GM12878 (cell line): ENCODE data around the gene ASCC1. TPM values are rescaled to one million over a fixed set of nuclear protein-coding genes. Genes with fewer than 3 reads are reported as not detected.

Experiments used
- ATAC-seq: fragments of 200-7000 bp; cut with Tn5 transposase; 3 replicates; pipeline ENCODE4 v1.9.1; 2020; ENCODE audit warnings: mild to moderate bottlenecking, moderate library complexity
- BruUV-seq: library from RNA; stranded (reverse); fragments of 400-500 nt; replicated peaks from 2 replicates; lab custom pipeline; 2021; lab: Mats Ljungman, UMichigan
- CTCF ChIA-PET: fragments of 300-600 bp; sonication (Branson Sonifier 250); formaldehyde crosslinking; extraction: SDS; loops from one replicate; lab custom pipeline; 2021; ENCODE audit warnings: inconsistent platforms; lab: Yijun Ruan, JAX
- POLR2A ChIA-PET: fragments of 350-600 bp; formaldehyde crosslinking; extraction: SDS; loops from one replicate; lab custom pipeline; 2021; ENCODE audit warnings: inconsistent platforms; lab: Charles Lee
- RAD21 ChIA-PET: fragments of 300-600 bp; sonication (Branson Sonifier 250); formaldehyde crosslinking; loops from one replicate; lab custom pipeline; 2023; ENCODE audit warnings: antibody characterized with exemption; ENCODE audit not compliant: unreplicated experiment; lab: Charles Lee
- SMC1A ChIA-PET: fragments of 300-600 bp; sonication (Branson Sonifier 250); formaldehyde crosslinking; loops from one replicate; lab custom pipeline; 2023; ENCODE audit not compliant: unreplicated experiment, uncharacterized antibody; lab: Charles Lee
- DNase-seq: peaks from one replicate; pipeline ENCODE4 v3.0.0-alpha.2; 2011; ENCODE audit warnings: low read depth, low spot score
- FAIRE-seq: peaks from 3 replicates; lab custom pipeline; 2011; peaks lifted over from hg19 to GRCh38; lab: Jason Lieb, UNC
- H2AFZ ChIP-seq: 2 replicates; pipeline ENCODE4 v1.6.0; 2011; ENCODE audit warnings: low read depth, low read length, control low read depth; ENCODE audit not compliant: control insufficient read depth
- H3K27ac ChIP-seq: 2 replicates; pipeline ENCODE4 v1.5.1; 2011; ENCODE audit warnings: control low read depth; ENCODE audit not compliant: control insufficient read depth, insufficient read depth
- H3K27me3 ChIP-seq, 2 experiments: replicated peaks in 1 of 2; 2 replicates each; pipeline versions ENCODE4 v1.6.0 to v1.6.1; 2011; ENCODE audit warnings: low read length in 1 of 2; ENCODE audit not compliant: control insufficient read depth in 2 of 2, insufficient read depth in 2 of 2
- H3K36me3 ChIP-seq, 2 experiments: 2 replicates each; pipeline ENCODE4 v1.5.1; 2011; ENCODE audit warnings: low read length in 1 of 2; ENCODE audit not compliant: control insufficient read depth in 2 of 2, insufficient read depth in 2 of 2
- H3K4me1 ChIP-seq: 2 replicates; pipeline ENCODE4 v1.6.1; 2011; ENCODE audit warnings: mild to moderate bottlenecking, low read length, moderate library complexity, mixed read lengths; ENCODE audit not compliant: control insufficient read depth, insufficient read depth
- H3K4me2 ChIP-seq: 2 replicates; pipeline ENCODE4 v1.6.0; 2011; ENCODE audit warnings: control low read depth; ENCODE audit not compliant: control insufficient read depth, insufficient read depth
- H3K4me3 ChIP-seq: fragments of 200-600 bp; sonication (generic); 2 replicates; pipeline ENCODE4 v1.5.1; 2016
- H3K79me2 ChIP-seq: 2 replicates; pipeline ENCODE4 v1.6.0; 2011; ENCODE audit warnings: low read length; ENCODE audit not compliant: control insufficient read depth, insufficient read depth
- H3K9ac ChIP-seq: 2 replicates; pipeline ENCODE4 v1.8.0; 2011; ENCODE audit warnings: low read length, control low read depth, mixed read lengths; ENCODE audit not compliant: control insufficient read depth, insufficient read depth
- H3K9me3 ChIP-seq: replicated peaks from 3 replicates; pipeline ENCODE4 v1.5.1; 2011; ENCODE audit warnings: mild to moderate bottlenecking, low read length; ENCODE audit not compliant: control insufficient read depth, insufficient read depth
- H4K20me1 ChIP-seq: 2 replicates; pipeline ENCODE4 v1.6.0; 2011; ENCODE audit not compliant: control insufficient read depth, insufficient read depth
- BACH1 ChIP-seq: fragments of 450-650 bp; IDR thresholded peaks from 2 replicates; pipeline ENCODE4 v1.6.1; 2017; ENCODE audit warnings: mild to moderate bottlenecking, borderline replicate concordance
- BMI1 ChIP-seq: fragments of 450-650 bp; IDR thresholded peaks from 2 replicates; pipeline ENCODE4 v1.6.1; 2016; ENCODE audit warnings: mild to moderate bottlenecking, moderate library complexity, borderline replicate concordance
- CHD1 ChIP-seq: IDR thresholded peaks from 2 replicates; pipeline ENCODE4 v1.6.1; 2012; ENCODE audit warnings: low read depth, low read length, improper control_type of control experiment
- CREB1 ChIP-seq: IDR thresholded peaks from 2 replicates; pipeline ENCODE4 v1.6.1; 2012; ENCODE audit warnings: low read depth, mild to moderate bottlenecking, inconsistent platforms
- EED ChIP-seq: sonication (generic); IDR thresholded peaks from 2 replicates; pipeline ENCODE4 v1.6.1; 2016; ENCODE audit warnings: antibody characterized with exemption, low read depth
- ESRRA ChIP-seq: IDR thresholded peaks from 2 replicates; pipeline ENCODE4 v1.6.1; 2012; ENCODE audit warnings: mild to moderate bottlenecking, low read length, improper control_type of control experiment
- ETV6 ChIP-seq, 2 experiments: fragments of 450-650 bp in 1 of 2; IDR thresholded peaks in 1 of 2; conservative IDR thresholded peaks in 1 of 2; 2 replicates each; pipeline ENCODE4 v1.6.1; 2014; ENCODE audit warnings: antibody characterized with exemption in 1 of 2, borderline replicate concordance in 1 of 2, low read depth in 1 of 2, mild to moderate bottlenecking in 1 of 2, moderate library complexity in 1 of 2
- IKZF2 ChIP-seq, 2 experiments: fragments of 450-650 bp; IDR thresholded peaks; 2 replicates each; pipeline ENCODE4 v1.6.1; 2017; ENCODE audit warnings: mild to moderate bottlenecking in 2 of 2, moderate library complexity in 2 of 2
- IRF4 ChIP-seq: IDR thresholded peaks from 2 replicates; pipeline ENCODE4 v1.6.1; 2011; ENCODE audit warnings: low read depth, low read length
- NBN ChIP-seq: fragments of 450-650 bp; IDR thresholded peaks from 2 replicates; pipeline ENCODE4 v1.6.1; 2016
- NR2C1 ChIP-seq: fragments of 450-650 bp; IDR thresholded peaks from 2 replicates; pipeline ENCODE4 v1.6.1; 2017; ENCODE audit warnings: antibody characterized with exemption, mild to moderate bottlenecking, moderate library complexity
- NRF1 ChIP-seq: conservative IDR thresholded peaks from 2 replicates; pipeline ENCODE4 v1.6.1; 2011; ENCODE audit warnings: mild to moderate bottlenecking, low read depth, low read length, improper control_type of control experiment
- RELB ChIP-seq: fragments of 450-650 bp; IDR thresholded peaks from 2 replicates; pipeline ENCODE4 v1.6.1; 2017; ENCODE audit warnings: low read depth, mild to moderate bottlenecking, moderate library complexity
- RUNX3 ChIP-seq: IDR thresholded peaks from 2 replicates; pipeline ENCODE4 v1.6.1; 2012; ENCODE audit warnings: low read length, inconsistent platforms
- SIN3A ChIP-seq: IDR thresholded peaks from 2 replicates; pipeline ENCODE4 v1.6.1; 2012; ENCODE audit warnings: low read depth, low read length, improper control_type of control experiment
- SREBF2 ChIP-seq: IDR thresholded peaks from 2 replicates; pipeline ENCODE4 v1.6.1; 2012; ENCODE audit warnings: mild to moderate bottlenecking, low read length
- WRNIP1 ChIP-seq: IDR thresholded peaks from 2 replicates; pipeline ENCODE4 v1.6.1; 2011; ENCODE audit warnings: low read depth, low read length, improper control_type of control experiment, borderline replicate concordance
- ZZZ3 ChIP-seq: IDR thresholded peaks from 2 replicates; pipeline ENCODE4 v1.6.1; 2011; ENCODE audit warnings: low read depth; ENCODE audit not compliant: control insufficient read depth, insufficient read length
- WGBS: methylation state at CpG from one replicate; pipeline ENCODE4 v1.1.6; 2016; ENCODE audit warnings: low lambda C conversion rate; ENCODE audit not compliant: insufficient replicate concordance, insufficient coverage; ENCODE audit errors: missing lambda C conversion rate; 5-methylcytosine and 5-hydroxymethylcytosine counted together
- in situ Hi-C: fragments of 300-500 bp; cut with MboI; formaldehyde crosslinking; loops from 9 replicates; pipeline ENCODE4 v1.14.3; 2018; ENCODE audit warnings: mixed read lengths
- intact Hi-C: fragments of 100-400 bp; cut with micrococcal nuclease; formaldehyde crosslinking; loops from one replicate; pipeline ENCODE4 v1.14.2; 2022; ENCODE audit not compliant: unreplicated experiment
- polyA plus RNA-seq, 11 experiments: library from polyadenylated mRNA; depleted of rRNA in 4 of 11; unstranded in 6 of 11; stranded (reverse) in 5 of 11; fragments of >200 nt; fragmentation: Nextera tagmentation in 4 of 11; fragmentation: Illumina TruSeq in 1 of 11; extraction: Ambion mirVana in 4 of 11; extraction: Trizol in 1 of 11; gene quantifications; 1 replicate in 1 of 11; 2 replicates in 10 of 11; pipeline versions ENCODE4 v1.2.1 to v1.2.3, GENCODE V29; 2011 to 2016; ENCODE audit warnings: inconsistent platforms in 2 of 11, missing spikeins in 2 of 11, low read depth in 1 of 11
- total RNA-seq, 4 experiments: library from RNA; depleted of rRNA in 3 of 4; stranded (reverse); fragments of >200 nt in 3 of 4; fragmentation: Illumina TruSeq in 1 of 4; extraction: Trizol in 1 of 4; gene quantifications; 2 replicates each; pipeline versions ENCODE4 v1.2.1 to v1.2.3, GENCODE V29; 2013 to 2021
- TF ChIP-seq, protein P1 (sequence below): fragments of 450-650 bp; IDR thresholded peaks from 2 replicates; pipeline ENCODE4 v1.6.1; 2017; ENCODE audit warnings: borderline replicate concordance

ASCC1 gene
- total and polyA plus RNA-seq, 10 of the 15 experiments (the other 5 are each of a cell fraction or from before 2014, with no cell fraction given), result 23.3 to 80.6 (median 42.8) TPM

DNA sequence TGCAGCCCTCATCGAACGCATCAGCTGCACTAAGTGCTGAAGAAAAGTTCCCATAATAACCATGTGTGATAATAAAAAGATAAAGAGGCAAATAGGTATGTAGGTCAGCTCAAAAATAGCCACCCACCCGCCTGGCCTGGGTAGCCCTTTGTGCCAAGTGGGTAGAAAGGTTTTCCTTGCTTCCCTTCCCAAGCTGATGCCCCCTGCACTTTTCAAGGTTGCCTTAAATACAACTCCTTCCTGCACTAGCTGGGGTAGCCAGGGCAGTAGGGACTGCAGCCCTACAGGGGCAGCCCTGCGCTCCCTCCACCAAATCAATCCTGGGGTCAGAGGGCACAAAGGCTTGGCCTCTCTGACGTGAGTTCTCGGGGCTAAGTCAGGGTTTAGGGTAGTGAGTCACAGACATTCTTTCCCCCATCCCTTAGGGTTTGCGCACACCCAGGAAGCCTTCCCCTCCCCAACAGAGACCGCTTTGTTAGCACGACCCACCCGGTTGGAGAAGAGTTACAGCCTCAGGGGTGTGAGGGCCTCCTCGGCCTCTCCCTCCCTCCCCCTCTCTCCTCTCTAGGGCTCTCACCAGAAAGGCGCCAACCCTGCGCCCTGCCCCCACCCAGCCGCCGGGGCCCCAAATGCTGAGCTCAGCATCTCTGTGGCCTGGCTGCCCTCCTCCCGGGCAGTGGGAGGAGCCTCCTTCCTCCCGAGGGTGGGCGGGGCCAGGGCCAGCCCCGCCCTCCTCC lies 44.3 kb upstream of the ASCC1 start (continued):
- TF ChIP-seq CHD1, result no peak
- 0 out of 2 replicates have a peak, but pooled peaks have one; percentile 44 for TF ChIP-seq IRF4
- TF ChIP-seq NR2C1, result peak; percentile 90
- TF ChIP-seq CREB1, result 0 out of 2 replicates have a peak, but pooled peaks have one; percentile 14
- TF ChIP-seq NBN, result peak; percentile 80
- no peak for TF ChIP-seq BMI1
- no peak for TF ChIP-seq ESRRA

DNA sequence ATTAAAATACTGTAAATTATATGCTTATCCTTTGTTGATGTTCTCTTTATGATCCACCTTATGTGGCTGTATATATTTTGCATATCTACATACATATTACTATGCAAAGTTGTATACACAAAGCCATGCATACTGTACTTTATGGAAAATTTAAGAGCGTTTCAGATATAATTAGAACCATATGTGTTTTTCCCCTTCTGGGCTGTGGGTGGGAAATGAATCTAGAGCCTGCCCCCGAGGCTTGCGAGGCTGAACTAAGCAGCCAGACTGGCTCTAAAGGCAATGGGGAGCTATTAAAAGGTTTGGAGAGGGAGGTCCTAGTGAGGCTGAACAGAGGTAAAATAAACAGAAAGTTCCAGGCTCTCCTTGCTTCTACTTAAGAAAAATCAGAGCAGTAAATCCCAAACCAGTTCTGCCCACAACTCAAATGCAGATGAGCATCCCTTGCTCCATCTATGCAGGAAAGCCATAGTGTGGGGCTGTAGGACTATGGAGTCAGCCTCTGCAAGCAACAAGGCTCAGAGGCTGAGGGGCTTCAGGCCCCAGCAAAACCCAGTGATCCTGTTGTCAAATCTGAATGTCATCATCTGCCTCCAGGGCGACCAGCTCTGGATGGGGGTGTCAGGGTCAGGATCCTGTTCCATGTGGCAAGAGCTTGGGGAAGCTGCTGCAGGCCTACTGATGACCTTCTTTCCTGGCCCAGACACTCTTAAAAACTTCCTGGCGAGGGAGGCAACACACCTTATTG lies 43.6 kb upstream of the ASCC1 start:
- POLR2A ChIA-PET, result interaction anchor here (0.6 to 11.6 kb wide), 18 partner anchors 12 to 127 kb away, joined by 3 to 267 read pairs (median 6); partner anchors contain the start of genes ANAPC16, ASCC1 and DDIT4
- BruUV-seq, result no TSS peak
- RAD21 ChIA-PET, result interaction anchor here (0.6 to 13.0 kb wide), 15 partner anchors 13 to 424 kb away, joined by 3 to 200 read pairs (median 18); partner anchors contain the start of genes ANAPC16, ASCC1 and DDIT4
- H3K27ac ChIP-seq, result peak overlapping the region; percentile 95
- peak overlapping the region; percentile 75 for H3K4me2 ChIP-seq
- peak overlapping the region; percentile 71 for H3K9ac ChIP-seq
- ATAC-seq, result peak; percentile 26
- H3K9me3 ChIP-seq, result no peaks in the 10 kb centered on the region
- no peaks in the 10 kb centered on the region for H4K20me1 ChIP-seq
- intact Hi-C loops, result loop anchor here (2.0 to 5.0 kb wide), 2 partner anchors 42 to 61 kb away; partner anchors contain the start of genes ANAPC16 and ASCC1
- in situ Hi-C loops, result no loop called here
- H3K4me3 ChIP-seq, result peak overlapping the region; percentile 68; the same call in 1 of the 2 replicates
- peak; percentile 49 for FAIRE-seq
- CTCF ChIA-PET, result interaction anchor here (0.5 to 7.6 kb wide), 22 partner anchors 9 to 1514 kb away, joined by 3 to 59 read pairs (median 4); partner anchors contain the start of genes ANAPC16, ASCC1 and DDIT4
- 4% methylated on average over 5 of the region's 5 CpGs for whole genome bisulfite sequencing
- SMC1A ChIA-PET, result interaction anchor here (0.8 to 21.0 kb wide), 20 partner anchors 9 to 134 kb away, joined by 3 to 275 read pairs (median 7); partner anchors contain the start of genes ANAPC16, ASCC1 and DDIT4
- no peaks in the 10 kb centered on the region for H3K27me3 ChIP-seq
- no peak for DNase-seq
- H2AFZ ChIP-seq, result no peak overlapping the region
- no peaks in the 10 kb centered on the region for H3K36me3 ChIP-seq
- H3K4me1 ChIP-seq, result peaks cover 78% of the 10 kb centered on the region
- peaks cover 2% of the 10 kb centered on the region for H3K79me2 ChIP-seq
- TF ChIP-seq NRF1 (no peak), ETV6 (conservative IDR thresholded peaks at IDR 0.05 in 1 of 2, IDR thresholded peaks at IDR 0.05 in 1 of 2; ENCODE audit: borderline replicate concordance in 1 of 2, low read depth in 1 of 2) (peak in 1 of 2 experiments; percentile 23; a peak in 1 of 4 replicates), IRF4 (no peak), SIN3A (no peak), BACH1 (no peak), ZZZ3 (no peak), SREBF2 (no peak), IKZF2 (IDR thresholded peaks at IDR 0.05) (peak; percentile 54 to 67; a peak in 2 of 4 replicates), RELB (peak; percentile 72), RUNX3 (peak; percentile 45; the same call in 1 of the 2 replicates), EED (peak; percentile 62), WRNIP1 (no peak)
- TF ChIP-seq, protein P1, sequence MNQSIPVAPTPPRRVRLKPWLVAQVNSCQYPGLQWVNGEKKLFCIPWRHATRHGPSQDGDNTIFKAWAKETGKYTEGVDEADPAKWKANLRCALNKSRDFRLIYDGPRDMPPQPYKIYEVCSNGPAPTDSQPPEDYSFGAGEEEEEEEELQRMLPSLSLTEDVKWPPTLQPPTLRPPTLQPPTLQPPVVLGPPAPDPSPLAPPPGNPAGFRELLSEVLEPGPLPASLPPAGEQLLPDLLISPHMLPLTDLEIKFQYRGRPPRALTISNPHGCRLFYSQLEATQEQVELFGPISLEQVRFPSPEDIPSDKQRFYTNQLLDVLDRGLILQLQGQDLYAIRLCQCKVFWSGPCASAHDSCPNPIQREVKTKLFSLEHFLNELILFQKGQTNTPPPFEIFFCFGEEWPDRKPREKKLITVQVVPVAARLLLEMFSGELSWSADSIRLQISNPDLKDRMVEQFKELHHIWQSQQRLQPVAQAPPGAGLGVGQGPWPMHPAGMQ, result no peak
